Activated CD4-positive, alpha-beta memory T cell treated with anti-CD3 and anti-CD28 coated beads for 36 hours (primary cell): ENCODE results near the gene SLC33A1. TPM values are rescaled to one million over a fixed set of nuclear protein-coding genes. Genes with fewer than 3 reads are reported as not detected.
"Not testable (repeated sequence)": the region's sequence is repeated elsewhere in the genome, so short reads cannot be mapped to it uniquely, and the experiment has no call there.

Experiments used
- CTCF ChIA-PET: fragments of 350-600 bp; sonication (Branson Sonifier 250); formaldehyde crosslinking; loops from one replicate; lab custom pipeline; 2021; ENCODE audit warnings: antibody characterized with exemption, inconsistent platforms; lab: Charles Lee
- POLR2A ChIA-PET: fragments of 350-600 bp; sonication (Branson Sonifier 250); formaldehyde crosslinking; loops from one replicate; lab custom pipeline; 2021; ENCODE audit warnings: antibody characterized with exemption; lab: Charles Lee
- DNase-seq: peaks from one replicate; pipeline ENCODE4 v3.0.0-alpha.2; 2020
- H3K27ac Mint-ChIP-seq: one replicate; pipeline ENCODE4 v1.8.0; 2021; ENCODE audit warnings: mixed read lengths
- H3K27me3 Mint-ChIP-seq: one replicate; pipeline ENCODE4 v1.8.0; 2021; ENCODE audit warnings: mixed read lengths
- H3K36me3 Mint-ChIP-seq: one replicate; pipeline ENCODE4 v1.8.0; 2021; ENCODE audit warnings: mixed read lengths
- H3K4me1 Mint-ChIP-seq: one replicate; pipeline ENCODE4 v1.8.0; 2021; ENCODE audit warnings: low read depth, mixed read lengths
- H3K4me3 Mint-ChIP-seq: one replicate; pipeline ENCODE4 v1.8.0; 2021; ENCODE audit warnings: mild to moderate bottlenecking, mixed read lengths
- H3K9me3 Mint-ChIP-seq: one replicate; pipeline ENCODE4 v1.8.0; 2021; ENCODE audit warnings: mixed read lengths
- intact Hi-C: fragments of 100-400 bp; cut with micrococcal nuclease; formaldehyde crosslinking; loops from one replicate; pipeline ENCODE4 v1.15.1; 2023
- total RNA-seq, 2 experiments: library from RNA; stranded (reverse); gene quantifications; one replicate each; pipeline ENCODE4 v1.2.3, GENCODE V29; 2021

Gene SLC33A1
- total RNA-seq, 2 experiments from 2014 or later: 20.5 to 23.6 TPM

GRCh38 chr3:155860424-155860823 lies 6.2 kb upstream of the SLC33A1 start:
- H3K27ac Mint-ChIP-seq, H3K27me3 Mint-ChIP-seq, H3K9me3 Mint-ChIP-seq, CTCF ChIA-PET, DNase-seq, H3K36me3 Mint-ChIP-seq, H3K4me3 Mint-ChIP-seq, intact Hi-C loops: not testable (repeated sequence)
- peaks cover 24% of the 10 kb centered on the region for H3K4me1 Mint-ChIP-seq
- POLR2A ChIA-PET: interaction anchor here (1.0 kb wide), 1 partner anchor 55 kb away, joined by 3 read pairs; the partner anchor contains the start of gene C3orf33

- intact Hi-C loops: loop anchor here (10.0 kb wide), 3 partner anchors 695 to 1735 kb away; partner anchors contain the start of genes ARHGEF26, SSR3 and TIPARP
- Mint-ChIP-seq H3K4me3 (no peak overlapping the region), H3K27me3 (no peaks in the 10 kb centered on the region), H3K36me3 (no peaks in the 10 kb centered on the region), H3K27ac (no peak overlapping the region), H3K9me3 (no peaks in the 10 kb centered on the region), H3K4me1 (peaks cover 26% of the 10 kb centered on the region)
- POLR2A ChIA-PET: no interaction called here
- CTCF ChIA-PET: no interaction called here
- DNase-seq: no peak
Observed at GRCh38 chr3:155859859-155860258, 5.6 kb upstream of the SLC33A1 start.

GRCh38 chr3:155853214-155854140 lies 750 bp downstream of the SLC33A1 start:
- H3K4me3 Mint-ChIP-seq: peak overlapping the region; percentile 97
- peak; percentile 64 for DNase-seq
- ChIA-PET CTCF (interaction anchor here (0.9 to 2.9 kb wide), 4 partner anchors 10 to 47 kb away, joined by 3 to 35 read pairs (median 4); partner anchors contain the start of gene C3orf33), POLR2A (interaction anchor here (0.6 to 2.6 kb wide), 8 partner anchors 9 to 1307 kb away, joined by 3 to 24 read pairs (median 7); partner anchors contain the start of genes C3orf33, CCNL1 and GMPS)
- H3K9me3 Mint-ChIP-seq: no peaks in the 10 kb centered on the region
- peaks cover 35% of the 10 kb centered on the region for H3K4me1 Mint-ChIP-seq
- H3K27ac Mint-ChIP-seq: peak overlapping the region; percentile 99
- no peaks in the 10 kb centered on the region for H3K27me3 Mint-ChIP-seq
- intact Hi-C loops: loop anchor here (1.0 to 10.0 kb wide), 10 partner anchors 9 to 1729 kb away; partner anchors contain the start of genes ARHGEF26, C3orf33, CCNL1 and DHX36
- H3K36me3 Mint-ChIP-seq: peaks cover 33% of the 10 kb centered on the region

GRCh38 chr3:155852341-155852740 lies 1.9 kb downstream of the SLC33A1 start:
- ChIA-PET POLR2A (interaction anchor here (2.1 to 2.6 kb wide), 2 partner anchors 19 to 46 kb away, joined by 13 to 24 read pairs; partner anchors contain the start of genes C3orf33 and GMPS), CTCF (interaction anchor here (0.9 to 2.9 kb wide), 3 partner anchors 9 to 46 kb away, joined by 3 to 35 read pairs (median 4); partner anchors contain the start of gene C3orf33)
- H3K36me3 Mint-ChIP-seq: peaks cover 38% of the 10 kb centered on the region
- H3K4me1 Mint-ChIP-seq: peaks cover 41% of the 10 kb centered on the region
- peak overlapping the region; percentile 97 for H3K4me3 Mint-ChIP-seq
- no peak for DNase-seq
- H3K27me3 Mint-ChIP-seq: no peaks in the 10 kb centered on the region
- H3K27ac Mint-ChIP-seq: peak overlapping the region; percentile 99
- intact Hi-C loops: loop anchor here (5.0 to 10.0 kb wide), 4 partner anchors 702 to 1728 kb away; partner anchors contain the start of genes ARHGEF26, DHX36, SSR3 and TIPARP
- H3K9me3 Mint-ChIP-seq: no peaks in the 10 kb centered on the region

GRCh38 chr3:155849404-155849803 lies 4.8 kb downstream of the SLC33A1 start:
- H3K27ac Mint-ChIP-seq, intact Hi-C loops, DNase-seq, H3K27me3 Mint-ChIP-seq, H3K4me3 Mint-ChIP-seq, H3K9me3 Mint-ChIP-seq: not testable (repeated sequence)
- ChIA-PET CTCF (interaction anchor here (0.7 to 3.0 kb wide), 2 partner anchors 12 to 43 kb away, joined by 3 to 13 read pairs; partner anchors contain the start of gene C3orf33), POLR2A (interaction anchor here (0.9 to 1.0 kb wide), 2 partner anchors 20 to 26 kb away, joined by 5 read pairs; no protein-coding TSS in a partner anchor)
- H3K36me3 Mint-ChIP-seq: peaks cover 43% of the 10 kb centered on the region
- H3K4me1 Mint-ChIP-seq: peaks cover 52% of the 10 kb centered on the region

- H3K27ac Mint-ChIP-seq: no peak overlapping the region
- H3K36me3 Mint-ChIP-seq: peaks cover 38% of the 10 kb centered on the region
- no peaks in the 10 kb centered on the region for H3K9me3 Mint-ChIP-seq
- ChIA-PET POLR2A (no interaction called here), CTCF (interaction anchor here (3.0 kb wide), 1 partner anchor 42 kb away, joined by 13 read pairs; the partner anchor contains the start of gene C3orf33)
- no peaks in the 10 kb centered on the region for H3K27me3 Mint-ChIP-seq
- intact Hi-C loops: no loop called here
- H3K4me3 Mint-ChIP-seq: no peak overlapping the region
- peaks cover 61% of the 10 kb centered on the region for H3K4me1 Mint-ChIP-seq
- DNase-seq: no peak
Observed at GRCh38 chr3:155847993-155848392, 6.2 kb downstream of the SLC33A1 start.

- POLR2A ChIA-PET: no interaction called here
- DNase-seq: no peak
Observed at GRCh38 chr3:155846119-155846518, 8.1 kb downstream of the SLC33A1 start.

GRCh38 chr3:155843569-155843968 lies 10.7 kb downstream of the SLC33A1 start:
- ChIA-PET CTCF (interaction anchor here (1.5 to 2.0 kb wide), 2 partner anchors 9 to 38 kb away, joined by 4 to 8 read pairs; partner anchors contain the start of gene C3orf33), POLR2A (no interaction called here)
- no peak overlapping the region for H3K27ac Mint-ChIP-seq
- no peaks in the 10 kb centered on the region for H3K9me3 Mint-ChIP-seq
- H3K4me1 Mint-ChIP-seq: peaks cover 33% of the 10 kb centered on the region
- no peak overlapping the region for H3K4me3 Mint-ChIP-seq
- no peaks in the 10 kb centered on the region for H3K27me3 Mint-ChIP-seq
- intact Hi-C loops: no loop called here
- H3K36me3 Mint-ChIP-seq: peaks cover 14% of the 10 kb centered on the region
- DNase-seq: no peak

More at GRCh38 chr3:155846119-155846518, 8.1 kb downstream of the SLC33A1 start:
- Mint-ChIP-seq H3K4me3 (no peak overlapping the region), H3K36me3 (peaks cover 22% of the 10 kb centered on the region), H3K27me3 (no peaks in the 10 kb centered on the region), H3K4me1 (peaks cover 46% of the 10 kb centered on the region), H3K9me3 (no peaks in the 10 kb centered on the region), H3K27ac (no peak overlapping the region)
- CTCF ChIA-PET: interaction anchor here (0.8 kb wide), 1 partner anchor 41 kb away, joined by 3 read pairs; no protein-coding TSS in a partner anchor
- intact Hi-C loops: no loop called here

GRCh38 chr3:155835341-155836071 lies 18.7 kb downstream of the SLC33A1 start:
- intact Hi-C loops: no loop called here
- Mint-ChIP-seq H3K4me3 (no peak overlapping the region), H3K27ac (no peak overlapping the region), H3K36me3 (peaks cover 8% of the 10 kb centered on the region), H3K4me1 (peaks cover 3% of the 10 kb centered on the region), H3K27me3 (no peaks in the 10 kb centered on the region), H3K9me3 (no peaks in the 10 kb centered on the region)
- POLR2A ChIA-PET: no interaction called here
- CTCF ChIA-PET: interaction anchor here (1.4 kb wide), 1 partner anchor 29 kb away, joined by 7 read pairs; the partner anchor contains the start of gene C3orf33
- DNase-seq: no peak

- H3K4me3 Mint-ChIP-seq, POLR2A ChIA-PET, H3K27me3 Mint-ChIP-seq, DNase-seq, intact Hi-C loops, H3K9me3 Mint-ChIP-seq, H3K4me1 Mint-ChIP-seq, H3K27ac Mint-ChIP-seq: not testable (repeated sequence)
- H3K36me3 Mint-ChIP-seq: peaks cover 14% of the 10 kb centered on the region
- CTCF ChIA-PET: interaction anchor here (1.8 kb wide), 1 partner anchor 23 kb away, joined by 10 read pairs; the partner anchor contains the start of gene C3orf33
Observed at GRCh38 chr3:155828490-155829098, 25.6 kb downstream of the SLC33A1 start.
